Tibial artery (tissue), 4 donors: ENCODE measurements around the gene HNMT.

Source experiments
- DNase-seq, 2 donors: peaks; one replicate each; pipeline ENCODE4 v3.0.0-alpha.2; 2019
- H3K27ac ChIP-seq, 2 donors: fragments of 200-600 bp; sonication (generic) in 1 of 2; 1 replicate in 1 of 2; 2 replicates in 1 of 2; pipeline ENCODE4 v1.5.1; 2018 to 2019; ENCODE audit warnings: mild to moderate bottlenecking in 1 of 2
- H3K27me3 ChIP-seq, 2 donors: fragments of 200-600 bp; sonication (generic) in 1 of 2; one replicate each; pipeline versions ENCODE4 v1.5.1 to v1.6.0; 2016 to 2019
- H3K36me3 ChIP-seq, 3 donors: fragments of 200-600 bp; sonication (generic) in 2 of 3; one replicate each; pipeline ENCODE4 v1.5.1; 2016 to 2019; ENCODE audit warnings: mild to moderate bottlenecking in 2 of 3
- H3K4me1 ChIP-seq, 4 donors: fragments of 200-600 bp; sonication (generic) in 2 of 4; 1 replicate in 3 of 4; 2 replicates in 1 of 4; pipeline ENCODE4 v1.5.1; 2016 to 2019
- H3K4me3 ChIP-seq, 2 donors: fragments of 200-600 bp; sonication (generic) in 1 of 2; 1 replicate in 1 of 2; 2 replicates in 1 of 2; pipeline ENCODE4 v1.5.1; 2018 to 2019; ENCODE audit warnings: mild to moderate bottlenecking in 2 of 2
- H3K9me3 ChIP-seq, 3 donors: fragments of 200-600 bp; sonication (generic) in 1 of 3; one replicate each; pipeline ENCODE4 v1.5.1; 2016 to 2019
- CTCF ChIP-seq, 2 experiments: fragments of 200-600 bp in 1 of 2; fragments of 450-650 bp in 1 of 2; IDR thresholded peaks; one replicate each; pipeline ENCODE4 v1.5.1; 2017 to 2019; ENCODE audit warnings: antibody characterized with exemption in 2 of 2, mild to moderate bottlenecking in 1 of 2, moderate library complexity in 1 of 2
- intact Hi-C: fragments of 100-400 bp; cut with DNase I; formaldehyde crosslinking; loops from one replicate; pipeline ENCODE4 v1.15.0; 2023; ENCODE audit warnings: low total_unique reads

The HNMT gene

GRCh38 chr2:137947032-137947727, 17.1 kb upstream of the HNMT start:
- peaks cover 0 to 7% (median 3%) of the 10 kb centered on the region in 4 donors for H3K4me1 ChIP-seq
- H3K27ac ChIP-seq: no peak overlapping the region
- no peaks in the 10 kb centered on the region for H3K9me3 ChIP-seq
- no peak overlapping the region for H3K4me3 ChIP-seq
- no peak for TF ChIP-seq CTCF (IDR thresholded peaks at IDR 0.05)
- no peaks in the 10 kb centered on the region for H3K36me3 ChIP-seq
- DNase-seq: no peak
- no peaks in the 10 kb centered on the region for H3K27me3 ChIP-seq
- intact Hi-C loops: loop anchor here (5.0 kb wide), 1 partner anchor 425 kb away; no protein-coding TSS in a partner anchor

GRCh38 chr2:137947728-137948336, 16.4 kb upstream of the HNMT start:
- Histone ChIP-seq H3K4me3 (no peak overlapping the region), H3K4me1 (peaks cover 0 to 3% (median 0%) of the 10 kb centered on the region in 4 donors), H3K36me3 (no peaks in the 10 kb centered on the region), H3K27ac (no peak overlapping the region), H3K27me3 (no peaks in the 10 kb centered on the region), H3K9me3 (no peaks in the 10 kb centered on the region)
- intact Hi-C loops: loop anchor here (5.0 kb wide), 1 partner anchor 424 kb away; no protein-coding TSS in a partner anchor
- peak; percentile 77 to 88 for DNase-seq
- TF ChIP-seq CTCF (IDR thresholded peaks at IDR 0.05): peak; percentile 59 to 69

- Histone ChIP-seq H3K27ac (no peak overlapping the region), H3K4me3 (no peak overlapping the region)
- intact Hi-C loops: loop anchor here (5.0 kb wide), 1 partner anchor 423 kb away; no protein-coding TSS in a partner anchor
Measured at GRCh38 chr2:137948894-137949293, 15.4 kb upstream of the HNMT start.

GRCh38 chr2:137950238-137950637, 14.0 kb upstream of the HNMT start:
- Histone ChIP-seq H3K4me3 (no peak overlapping the region), H3K9me3 (no peaks in the 10 kb centered on the region), H3K27ac (no peak overlapping the region), H3K27me3 (no peaks in the 10 kb centered on the region), H3K36me3 (no peaks in the 10 kb centered on the region), H3K4me1 (peaks cover 0 to 3% (median 1%) of the 10 kb centered on the region in 4 donors)
- no peak for DNase-seq
- no peak for TF ChIP-seq CTCF (IDR thresholded peaks at IDR 0.05)
- intact Hi-C loops: no loop called here

More at GRCh38 chr2:137948894-137949293, 15.4 kb upstream of the HNMT start:
- Histone ChIP-seq H3K27me3 (no peaks in the 10 kb centered on the region), H3K36me3 (no peaks in the 10 kb centered on the region), H3K9me3 (no peaks in the 10 kb centered on the region), H3K4me1 (peaks cover 0 to 3% (median 1%) of the 10 kb centered on the region in 4 donors)
- DNase-seq: no peak
- no peak for TF ChIP-seq CTCF (IDR thresholded peaks at IDR 0.05)

GRCh38 chr2:137951586-137951985, 12.7 kb upstream of the HNMT start:
- Histone ChIP-seq H3K4me1 (peaks cover 0 to 3% (median 1%) of the 10 kb centered on the region in 4 donors), H3K36me3 (no peaks in the 10 kb centered on the region), H3K9me3 (no peaks in the 10 kb centered on the region), H3K27me3 (no peaks in the 10 kb centered on the region), H3K4me3 (no peak overlapping the region), H3K27ac (no peak overlapping the region)
- DNase-seq: no peak
- intact Hi-C loops: no loop called here
- TF ChIP-seq CTCF (IDR thresholded peaks at IDR 0.05): no peak
